ENCODE measurements around the gene CT47B1.
"Not testable (repeated sequence)": the region's sequence is repeated elsewhere in the genome, so short reads cannot be mapped to it uniquely, and the experiment has no call there.

The CT47B1 gene

DNA sequence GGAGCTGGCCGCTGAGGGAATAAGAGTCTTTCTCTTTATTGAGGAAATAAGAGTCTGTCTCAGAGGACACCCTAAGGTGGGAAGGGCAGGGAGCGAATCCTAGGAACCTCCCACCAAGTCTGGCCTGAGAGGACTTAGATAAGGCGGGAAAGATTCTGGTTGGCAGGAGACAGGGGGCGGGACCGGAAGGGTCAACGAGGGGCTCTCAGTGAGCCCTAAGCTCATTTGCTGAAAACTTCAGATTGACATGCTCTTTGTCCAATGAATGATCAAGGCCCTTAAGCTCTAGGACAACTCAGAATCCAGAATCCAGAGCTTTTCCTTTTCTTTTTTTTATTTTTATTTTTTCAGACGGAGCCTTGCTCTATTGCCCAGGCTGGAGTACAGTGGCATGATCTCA, at the start of gene CT47B1:
Gene CT47B1 (minus strand): TSS at position 101 of the 400 bp plus-strand sequence. CDS start 196 bp downstream, outside the sequence.
- H3K36me3 ChIP-seq (ENCODE audit: insufficient read depth, low read length); H2AFZ ChIP-seq (ENCODE audit: low read depth, low read length); H3K4me3 ChIP-seq (ENCODE audit: low read length); H3K9me3 ChIP-seq (ENCODE audit: low read length); H3K4me1 ChIP-seq (ENCODE audit: insufficient read depth, low read length); H3K27me3 ChIP-seq (ENCODE audit: insufficient read depth, low read length): not testable (repeated sequence)

DNA sequence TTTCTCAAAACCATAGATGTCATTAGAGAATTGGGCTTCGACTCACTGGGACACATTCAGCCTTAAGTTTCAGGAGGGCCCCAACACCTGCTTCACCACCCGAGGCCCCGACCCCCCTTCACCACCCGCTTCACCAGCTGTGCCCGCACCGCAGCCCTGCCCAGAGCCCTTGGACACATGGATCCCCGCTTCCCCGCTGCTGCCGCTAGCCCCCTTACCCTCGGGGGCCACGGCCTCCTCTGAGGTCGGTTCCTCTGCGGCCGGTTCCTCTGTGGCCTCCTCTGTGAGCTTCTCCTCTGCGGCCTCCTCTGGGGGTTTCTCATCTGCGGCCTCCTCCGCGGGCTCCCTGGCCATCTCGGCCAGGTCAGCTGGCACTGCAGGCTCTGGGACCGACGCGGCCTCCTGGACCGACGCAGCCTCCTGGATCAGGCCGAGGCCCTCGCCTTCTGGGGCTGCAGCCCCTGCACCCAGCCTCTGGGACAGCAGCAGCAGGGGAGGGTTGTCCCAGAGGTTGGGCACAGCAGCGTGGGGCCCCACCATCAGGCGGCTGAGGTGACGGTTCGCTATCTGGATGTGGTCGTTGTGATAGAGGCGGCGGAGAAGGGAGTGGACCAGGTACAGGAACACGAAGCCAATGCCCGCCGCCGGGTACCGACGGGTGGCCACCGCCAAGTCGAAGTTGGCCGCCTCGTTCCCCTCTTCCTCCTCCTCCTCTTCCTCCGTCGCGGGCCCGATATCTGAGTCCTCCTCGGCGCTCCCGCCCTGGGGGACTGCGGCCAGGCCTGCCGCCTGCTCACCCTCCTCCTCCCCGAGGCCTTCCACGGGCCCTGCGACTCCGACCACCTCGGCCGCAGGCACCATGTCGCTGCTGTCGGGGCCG, 748 bp downstream of the CT47B1 start:
- H3K4me3 ChIP-seq (ENCODE audit: low read length) = no peak overlapping the region
- no peaks in the 10 kb centered on the region for H3K9me3 ChIP-seq (ENCODE audit: low read length)
- H3K36me3 ChIP-seq (ENCODE audit: insufficient read depth, low read length) = no peaks in the 10 kb centered on the region
- no peak overlapping the region for H2AFZ ChIP-seq (ENCODE audit: low read depth, low read length)
- H3K4me1 ChIP-seq (ENCODE audit: insufficient read depth, low read length) = no peaks in the 10 kb centered on the region
- no peaks in the 10 kb centered on the region for H3K27me3 ChIP-seq (ENCODE audit: insufficient read depth, low read length)

DNA sequence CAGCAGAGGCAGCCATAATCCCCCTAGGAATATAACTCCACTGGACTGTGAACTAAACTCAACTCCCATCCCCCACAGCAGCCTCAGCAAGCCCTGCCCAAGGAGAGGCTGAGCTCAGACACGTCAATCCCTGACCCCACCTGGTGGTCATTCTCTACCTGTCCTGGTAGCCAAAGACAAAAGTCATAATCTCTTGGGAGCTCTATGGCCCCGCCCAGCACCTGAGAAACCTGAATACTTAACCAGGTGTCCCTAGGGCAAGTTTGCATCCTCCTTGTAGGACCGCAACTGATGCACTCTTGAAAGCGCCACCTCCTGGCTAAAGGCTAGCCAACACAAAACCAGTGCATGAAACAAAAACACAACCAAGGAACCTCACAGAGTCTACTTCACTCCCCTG, 18.4 kb downstream of the CT47B1 start:
- Histone ChIP-seq H2AFZ (ENCODE audit: low read depth, low read length) (no peak overlapping the region), H3K4me3 (ENCODE audit: low read length) (no peak overlapping the region)

DNA sequence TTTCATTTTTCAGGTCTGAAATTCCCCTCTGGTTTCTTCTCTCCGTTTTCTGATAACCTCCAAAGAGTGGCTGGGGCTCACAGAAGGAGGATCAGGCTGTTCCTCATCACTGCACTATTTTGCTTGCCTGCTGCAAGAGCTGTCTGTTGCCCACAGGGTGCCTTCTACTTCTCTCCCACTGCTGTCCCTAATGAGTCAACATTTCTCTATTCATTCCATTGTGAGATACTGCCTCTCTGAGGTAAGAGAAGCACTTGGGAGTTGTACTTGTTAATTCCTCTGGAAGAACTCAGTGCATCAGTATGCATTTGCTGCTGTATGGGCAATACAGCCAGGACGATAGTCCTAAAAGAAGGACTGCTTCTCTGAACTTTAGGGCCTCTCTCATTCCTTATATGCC, 34.8 kb downstream of the CT47B1 start:
- Histone ChIP-seq H3K27me3 (ENCODE audit: insufficient read depth, low read length) (no peaks in the 10 kb centered on the region), H3K4me1 (ENCODE audit: insufficient read depth, low read length) (no peaks in the 10 kb centered on the region), H3K9me3 (ENCODE audit: low read length) (no peaks in the 10 kb centered on the region), H2AFZ (ENCODE audit: low read depth, low read length) (no peak overlapping the region), H3K36me3 (ENCODE audit: insufficient read depth, low read length) (no peaks in the 10 kb centered on the region), H3K4me3 (ENCODE audit: low read length) (no peak overlapping the region)

More for the DNA sequence above, 18.4 kb downstream of the CT47B1 start:
- Histone ChIP-seq H3K9me3 (ENCODE audit: low read length) (no peaks in the 10 kb centered on the region), H3K4me1 (ENCODE audit: insufficient read depth, low read length) (no peaks in the 10 kb centered on the region), H3K27me3 (ENCODE audit: insufficient read depth, low read length) (no peaks in the 10 kb centered on the region), H3K36me3 (ENCODE audit: insufficient read depth, low read length) (no peaks in the 10 kb centered on the region)

DNA sequence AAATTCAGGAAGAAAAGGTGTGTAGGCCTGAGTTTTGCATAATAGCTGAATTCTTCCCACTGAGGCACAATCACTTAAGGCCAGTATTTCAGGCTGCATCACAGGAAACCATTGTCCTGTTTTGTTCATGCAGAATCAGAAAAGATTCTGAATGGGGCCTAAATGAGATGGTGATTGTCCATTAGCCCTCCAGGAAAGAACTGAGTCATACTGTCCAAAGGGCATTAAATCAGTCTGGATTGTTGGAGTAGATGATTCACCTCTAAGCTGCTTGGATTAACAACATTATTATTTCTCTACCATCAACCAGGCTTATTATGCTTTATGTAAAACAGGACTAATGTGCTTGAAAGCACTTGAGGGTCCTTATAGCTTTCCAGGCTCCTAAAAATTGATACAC, 36.2 kb downstream of the CT47B1 start:
- Histone ChIP-seq H3K9me3 (ENCODE audit: low read length) (no peaks in the 10 kb centered on the region), H2AFZ (ENCODE audit: low read depth, low read length) (no peak overlapping the region), H3K4me1 (ENCODE audit: insufficient read depth, low read length) (no peaks in the 10 kb centered on the region), H3K36me3 (ENCODE audit: insufficient read depth, low read length) (no peaks in the 10 kb centered on the region), H3K27me3 (ENCODE audit: insufficient read depth, low read length) (no peaks in the 10 kb centered on the region), H3K4me3 (ENCODE audit: low read length) (no peak overlapping the region)

DNA sequence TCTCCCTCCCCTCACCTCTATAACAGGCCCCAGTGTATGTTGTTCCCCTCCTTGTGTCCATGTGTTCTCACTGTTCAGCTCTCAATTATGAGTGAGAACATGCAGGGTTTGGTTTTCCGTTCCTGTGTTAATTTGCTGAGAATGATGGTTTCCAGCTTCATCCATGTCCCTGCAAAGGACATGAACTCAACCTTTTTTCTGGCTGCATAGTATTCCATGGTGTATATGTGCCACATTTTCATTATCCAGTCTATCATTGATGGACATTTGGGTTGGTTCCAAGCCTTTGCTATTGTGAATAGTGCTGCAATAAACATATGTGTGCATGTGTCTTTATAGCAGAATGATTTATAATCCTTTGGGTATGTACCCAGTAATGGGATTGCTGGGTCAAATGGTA, 48.5 kb downstream of the CT47B1 start:
- not testable (repeated sequence) for H3K9me3 ChIP-seq (ENCODE audit: low read length); H3K27me3 ChIP-seq (ENCODE audit: insufficient read depth, low read length); H3K4me1 ChIP-seq (ENCODE audit: insufficient read depth, low read length); H3K36me3 ChIP-seq (ENCODE audit: insufficient read depth, low read length); H3K4me3 ChIP-seq (ENCODE audit: low read length); H2AFZ ChIP-seq (ENCODE audit: low read depth, low read length)

DNA sequence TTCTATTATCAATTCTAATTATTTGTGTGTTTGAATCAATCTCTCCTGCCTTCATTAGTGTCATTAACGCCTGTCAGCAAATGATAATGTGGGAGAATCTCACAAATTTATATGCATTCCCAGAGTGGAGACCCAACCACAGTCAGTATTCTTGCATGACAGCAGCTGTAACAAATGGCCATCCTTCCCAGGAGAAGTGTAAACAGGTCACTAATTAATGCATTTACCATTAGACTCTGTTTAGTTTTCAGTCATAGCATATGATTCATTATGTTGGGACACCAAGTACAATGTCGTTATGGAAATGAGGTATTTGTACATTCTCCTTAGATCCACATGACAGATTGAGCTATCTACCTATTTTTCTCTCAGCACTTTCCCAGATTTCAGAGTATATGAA, 50.5 kb downstream of the CT47B1 start:
- Histone ChIP-seq H3K36me3 (ENCODE audit: insufficient read depth, low read length) (no peaks in the 10 kb centered on the region), H3K9me3 (ENCODE audit: low read length) (no peaks in the 10 kb centered on the region), H2AFZ (ENCODE audit: low read depth, low read length) (no peak overlapping the region), H3K4me1 (ENCODE audit: insufficient read depth, low read length) (no peaks in the 10 kb centered on the region), H3K4me3 (ENCODE audit: low read length) (no peak overlapping the region), H3K27me3 (ENCODE audit: insufficient read depth, low read length) (no peaks in the 10 kb centered on the region)

DNA sequence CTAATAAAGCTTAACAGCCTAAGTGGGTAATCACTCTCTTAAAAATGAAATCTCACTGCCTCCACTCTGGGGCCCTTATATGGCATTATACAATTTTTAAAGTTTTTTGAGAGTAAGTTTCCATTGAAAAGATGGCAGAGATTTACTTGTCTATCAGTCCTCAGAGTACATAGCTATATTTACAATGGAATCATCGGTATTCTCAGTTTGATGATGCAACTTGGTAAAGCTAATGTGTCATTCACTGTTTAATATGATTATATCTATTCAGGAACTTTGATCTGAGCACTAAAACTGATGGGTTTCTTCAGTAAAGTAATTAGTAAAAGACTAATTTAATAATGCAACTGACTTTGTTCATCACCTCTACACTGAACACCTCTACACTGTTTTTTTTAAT, 51.6 kb downstream of the CT47B1 start:
- no peaks in the 10 kb centered on the region for H3K9me3 ChIP-seq (ENCODE audit: low read length)
- no peaks in the 10 kb centered on the region for H3K4me1 ChIP-seq (ENCODE audit: insufficient read depth, low read length)
- H3K27me3 ChIP-seq (ENCODE audit: insufficient read depth, low read length) = no peaks in the 10 kb centered on the region
- H3K36me3 ChIP-seq (ENCODE audit: insufficient read depth, low read length) = no peaks in the 10 kb centered on the region
- H3K4me3 ChIP-seq (ENCODE audit: low read length) = no peak overlapping the region
- H2AFZ ChIP-seq (ENCODE audit: low read depth, low read length) = no peak overlapping the region

DNA sequence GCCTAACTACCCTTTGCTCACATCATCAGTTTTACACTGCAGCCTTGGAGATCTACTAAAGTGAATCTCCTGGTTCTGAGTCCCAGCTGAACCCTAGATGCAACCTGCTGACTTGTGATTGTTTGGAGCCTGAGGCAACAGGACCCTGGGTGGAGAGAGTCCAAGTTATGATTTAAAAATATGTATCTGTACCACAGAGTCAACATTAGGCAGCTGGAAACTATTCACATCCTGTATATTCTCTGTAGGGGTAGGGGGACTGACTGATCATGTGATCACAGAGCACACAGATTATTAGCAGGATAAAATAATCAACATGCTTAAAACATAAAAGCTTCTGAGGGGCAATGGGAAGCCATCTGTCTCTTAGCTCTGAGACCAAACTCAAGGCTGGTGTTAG, 52.1 kb downstream of the CT47B1 start:
- no peaks in the 10 kb centered on the region for H3K27me3 ChIP-seq (ENCODE audit: insufficient read depth, low read length)
- no peaks in the 10 kb centered on the region for H3K9me3 ChIP-seq (ENCODE audit: low read length)
- no peaks in the 10 kb centered on the region for H3K36me3 ChIP-seq (ENCODE audit: insufficient read depth, low read length)
- no peak overlapping the region for H2AFZ ChIP-seq (ENCODE audit: low read depth, low read length)
- H3K4me3 ChIP-seq (ENCODE audit: low read length) = no peak overlapping the region
- H3K4me1 ChIP-seq (ENCODE audit: insufficient read depth, low read length) = no peaks in the 10 kb centered on the region
